ENCODE results near the gene GRIN2A. TPM values are rescaled to one million over a fixed set of nuclear protein-coding genes. Genes with fewer than 3 reads are reported as not detected.

Gene GRIN2A
- total and polyA plus RNA-seq, 2 of the 13 experiments (the other 11 are each of a cell fraction or from before 2014, with no cell fraction given), result not detected

- TF ChIP-seq, protein P1, sequence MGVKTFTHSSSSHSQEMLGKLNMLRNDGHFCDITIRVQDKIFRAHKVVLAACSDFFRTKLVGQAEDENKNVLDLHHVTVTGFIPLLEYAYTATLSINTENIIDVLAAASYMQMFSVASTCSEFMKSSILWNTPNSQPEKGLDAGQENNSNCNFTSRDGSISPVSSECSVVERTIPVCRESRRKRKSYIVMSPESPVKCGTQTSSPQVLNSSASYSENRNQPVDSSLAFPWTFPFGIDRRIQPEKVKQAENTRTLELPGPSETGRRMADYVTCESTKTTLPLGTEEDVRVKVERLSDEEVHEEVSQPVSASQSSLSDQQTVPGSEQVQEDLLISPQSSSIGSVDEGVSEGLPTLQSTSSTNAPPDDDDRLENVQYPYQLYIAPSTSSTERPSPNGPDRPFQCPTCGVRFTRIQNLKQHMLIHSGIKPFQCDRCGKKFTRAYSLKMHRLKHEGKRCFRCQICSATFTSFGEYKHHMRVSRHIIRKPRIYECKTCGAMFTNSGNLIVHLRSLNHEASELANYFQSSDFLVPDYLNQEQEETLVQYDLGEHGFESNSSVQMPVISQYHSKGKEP (CRISPR knock-in tag; IDR thresholded peaks at IDR 0.05), result no peak
- no peak for TF ChIP-seq DRAP1 (CRISPR knock-in tag; IDR thresholded peaks at IDR 0.05)
- TF ChIP-seq SSRP1 (CRISPR knock-in tag; IDR thresholded peaks at IDR 0.05), result no peak
Observed at GRCh38 chr16:9708972-9709620, 473.1 kb downstream of the GRIN2A start (continued).

GRCh38 chr16:9706217-9706836 lies 475.9 kb downstream of the GRIN2A start:
- no TSS peak for BruUV-seq (replicated peaks)

More at GRCh38 chr16:9706217-9706836, 475.9 kb downstream of the GRIN2A start:
- DNase-seq (ENCODE audit: low spot score), result no peak
- Histone ChIP-seq H3K36me3 (replicated peaks in 1 of 2; ENCODE audit: control insufficient read depth in 1 of 2, insufficient read depth in 2 of 2, low read length in 2 of 2) (no peaks in the 10 kb centered on the region), H3K4me1 (ENCODE audit: insufficient read depth, low read length) (no peaks in the 10 kb centered on the region), H3K27me3 (ENCODE audit: control insufficient read depth in 1 of 2, insufficient read depth in 2 of 2, low read length in 2 of 2) (peaks cover 0 to 19% of the 10 kb centered on the region in 2 experiments; a peak in 4 of 5 replicates), H4K20me1 (ENCODE audit: insufficient read depth, low read length) (no peaks in the 10 kb centered on the region), H3K9me3 (ENCODE audit: low read length) (no peaks in the 10 kb centered on the region), H3K27ac (ENCODE audit: extremely low read length, insufficient read depth, low read length) (no peak overlapping the region), H3K9ac (ENCODE audit: insufficient read depth, low read depth, low read length) (no peak overlapping the region), H3K4me2 (ENCODE audit: low read depth, low read length) (no peak overlapping the region), H3K79me2 (ENCODE audit: insufficient read depth, low read length) (no peaks in the 10 kb centered on the region), H3K4me3 (replicated peaks in 1 of 3; ENCODE audit: insufficient read depth in 1 of 3, low read depth in 2 of 3, low read length in 3 of 3) (no peak overlapping the region), H2AFZ (ENCODE audit: low read length) (no peak overlapping the region)
- TF ChIP-seq, protein P2, sequence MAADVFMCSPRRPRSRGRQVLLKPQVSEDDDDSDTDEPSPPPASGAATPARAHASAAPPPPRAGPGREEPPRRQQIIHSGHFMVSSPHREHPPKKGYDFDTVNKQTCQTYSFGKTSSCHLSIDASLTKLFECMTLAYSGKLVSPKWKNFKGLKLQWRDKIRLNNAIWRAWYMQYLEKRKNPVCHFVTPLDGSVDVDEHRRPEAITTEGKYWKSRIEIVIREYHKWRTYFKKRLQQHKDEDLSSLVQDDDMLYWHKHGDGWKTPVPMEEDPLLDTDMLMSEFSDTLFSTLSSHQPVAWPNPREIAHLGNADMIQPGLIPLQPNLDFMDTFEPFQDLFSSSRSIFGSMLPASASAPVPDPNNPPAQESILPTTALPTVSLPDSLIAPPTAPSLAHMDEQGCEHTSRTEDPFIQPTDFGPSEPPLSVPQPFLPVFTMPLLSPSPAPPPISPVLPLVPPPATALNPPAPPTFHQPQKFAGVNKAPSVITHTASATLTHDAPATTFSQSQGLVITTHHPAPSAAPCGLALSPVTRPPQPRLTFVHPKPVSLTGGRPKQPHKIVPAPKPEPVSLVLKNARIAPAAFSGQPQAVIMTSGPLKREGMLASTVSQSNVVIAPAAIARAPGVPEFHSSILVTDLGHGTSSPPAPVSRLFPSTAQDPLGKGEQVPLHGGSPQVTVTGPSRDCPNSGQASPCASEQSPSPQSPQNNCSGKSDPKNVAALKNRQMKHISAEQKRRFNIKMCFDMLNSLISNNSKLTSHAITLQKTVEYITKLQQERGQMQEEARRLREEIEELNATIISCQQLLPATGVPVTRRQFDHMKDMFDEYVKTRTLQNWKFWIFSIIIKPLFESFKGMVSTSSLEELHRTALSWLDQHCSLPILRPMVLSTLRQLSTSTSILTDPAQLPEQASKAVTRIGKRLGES (CRISPR knock-in tag; IDR thresholded peaks at IDR 0.05; ENCODE audit: borderline replicate concordance), result no peak
- 8% methylated on average over 6 of the region's 6 CpGs for WGBS (ENCODE audit: low lambda C conversion rate)
- intact Hi-C loops (cut with micrococcal nuclease; ENCODE audit: unreplicated experiment), result no loop called here
- ATAC-seq, result no peak
- CTCF ChIA-PET (ENCODE audit: low intra/inter-chr PET ratio, low total read pairs), result no interaction called here
- in situ Hi-C loops (cut with HindIII; ENCODE audit: extremely low pct_ligation_motif_present, low pct_unique_long_range_greater_than_20kb), result no loop called here
- POLR2A ChIA-PET, result no interaction called here
- FAIRE-seq, result peak; percentile 4

Measured in HepG2 (cell line).